Smooth muscle cell (in vitro differentiated cells): ENCODE data around the gene EFHB. TPM values are rescaled to one million over a fixed set of nuclear protein-coding genes. Genes with fewer than 3 reads are reported as not detected.
"Not testable (repeated sequence)": the region's sequence is repeated elsewhere in the genome, so short reads cannot be mapped to it uniquely, and the experiment has no call there.

ENCODE experiments used
- DNase-seq: peaks from one replicate; lab custom pipeline; 2025; ENCODE audit not compliant: unreplicated experiment; lab: John Stamatoyannopoulos, UW
- H2AFZ ChIP-seq: fragments of 200-600 bp; sonication (generic); 2 replicates; pipeline ENCODE4 v1.6.0; 2016; ENCODE audit warnings: antibody characterized with exemption, low read depth, mild to moderate bottlenecking
- H3F3A ChIP-seq: fragments of 200-600 bp; sonication (generic); 2 replicates; pipeline ENCODE4 v1.6.0; 2017; ENCODE audit warnings: antibody characterized with exemption, low read depth
- H3K27ac ChIP-seq: fragments of 200-600 bp; sonication (generic); 2 replicates; pipeline ENCODE4 v1.5.1; 2016; ENCODE audit warnings: low read depth, mild to moderate bottlenecking
- H3K27me3 ChIP-seq: fragments of 200-600 bp; sonication (generic); 2 replicates; pipeline ENCODE4 v1.6.1; 2016; ENCODE audit warnings: low read depth, mild to moderate bottlenecking
- H3K36me3 ChIP-seq: fragments of 200-600 bp; sonication (generic); 2 replicates; pipeline ENCODE4 v1.5.1; 2016; ENCODE audit warnings: low read depth
- H3K4me1 ChIP-seq: fragments of 200-600 bp; sonication (generic); 2 replicates; pipeline ENCODE4 v1.5.1; 2016; ENCODE audit warnings: low read depth
- H3K4me2 ChIP-seq: fragments of 200-600 bp; sonication (generic); 2 replicates; pipeline ENCODE4 v1.6.0; 2016; ENCODE audit warnings: mild to moderate bottlenecking
- H3K4me3 ChIP-seq: fragments of 200-600 bp; sonication (generic); 2 replicates; pipeline ENCODE4 v1.5.1; 2016; ENCODE audit warnings: mild to moderate bottlenecking
- H3K79me2 ChIP-seq: fragments of 200-600 bp; sonication (generic); 2 replicates; pipeline ENCODE4 v1.6.0; 2016; ENCODE audit warnings: low read depth, mild to moderate bottlenecking
- H3K9ac ChIP-seq: fragments of 200-600 bp; sonication (generic); 2 replicates; pipeline ENCODE4 v1.6.0; 2016; ENCODE audit warnings: low read depth
- H3K9me3 ChIP-seq: fragments of 200-600 bp; sonication (generic); replicated peaks from 2 replicates; pipeline ENCODE4 v1.5.1; 2016; ENCODE audit warnings: low read depth
- H4K20me1 ChIP-seq: fragments of 200-600 bp; sonication (generic); 2 replicates; pipeline ENCODE4 v1.6.0; 2016; ENCODE audit warnings: low read depth
- CTCF ChIP-seq: fragments of 200-600 bp; sonication (generic); IDR thresholded peaks from 2 replicates; pipeline ENCODE4 v1.5.1; 2017; ENCODE audit warnings: borderline replicate concordance, mild to moderate bottlenecking, antibody characterized with exemption; ENCODE audit not compliant: insufficient read depth, poor library complexity, severe bottlenecking
- WGBS: methylation state at CpG from one replicate; pipeline ENCODE4 v1.1.7; 2016; ENCODE audit warnings: low lambda C conversion rate; 5-methylcytosine and 5-hydroxymethylcytosine counted together
- polyA plus RNA-seq: library from polyadenylated mRNA; unstranded; fragments of >200 nt; fragmentation: Nextera tagmentation; extraction: Ambion mirVana; gene quantifications from 2 replicates; pipeline ENCODE4 v1.2.1, GENCODE V29; 2016
- total RNA-seq: library from RNA; depleted of rRNA; stranded (reverse); fragments of >200 nt; gene quantifications from 2 replicates; pipeline ENCODE4 v1.2.3, GENCODE V29; 2014

EFHB gene
- total and polyA plus RNA-seq, 2 experiments from 2014 or later = 0.18 to 1.3 TPM

GRCh38 chr3:19959505-19959904 lies 25.5 kb upstream of the EFHB start:
- Histone ChIP-seq H3K27me3 (no peaks in the 10 kb centered on the region), H3K4me3 (no peak overlapping the region), H3K9ac (no peak overlapping the region), H3K4me2 (no peak overlapping the region), H3K36me3 (peaks cover 3% of the 10 kb centered on the region), H3K9me3 (no peaks in the 10 kb centered on the region), H3F3A (peaks cover 3% of the 10 kb centered on the region), H3K4me1 (no peaks in the 10 kb centered on the region), H3K79me2 (peaks cover 100% of the 10 kb centered on the region), H4K20me1 (peaks cover 100% of the 10 kb centered on the region), H2AFZ (no peak overlapping the region), H3K27ac (no peak overlapping the region)
- no peak for TF ChIP-seq CTCF
- no peak for DNase-seq
- 75% methylated on average over 4 of the region's 4 CpGs for WGBS

- not testable (repeated sequence) for H3K27ac ChIP-seq, H3K9me3 ChIP-seq, H3F3A ChIP-seq, H2AFZ ChIP-seq, H3K27me3 ChIP-seq, H3K9ac ChIP-seq, H3K4me1 ChIP-seq, DNase-seq, H3K4me2 ChIP-seq, H3K36me3 ChIP-seq, H3K4me3 ChIP-seq
- 85% methylated on average over 9 of the region's 9 CpGs for WGBS
- Histone ChIP-seq H4K20me1 (peaks cover 100% of the 10 kb centered on the region), H3K79me2 (peaks cover 100% of the 10 kb centered on the region)
Measured at GRCh38 chr3:19957354-19957753, 23.3 kb upstream of the EFHB start.

GRCh38 chr3:19954676-19955075 lies 20.7 kb upstream of the EFHB start:
- H3F3A ChIP-seq = peaks cover 3% of the 10 kb centered on the region
- 97% methylated on average over 4 of the region's 4 CpGs for WGBS
- no peak overlapping the region for H3K4me2 ChIP-seq
- no peak for TF ChIP-seq CTCF
- no peak overlapping the region for H3K4me3 ChIP-seq
- H3K27me3 ChIP-seq = no peaks in the 10 kb centered on the region
- no peak overlapping the region for H3K27ac ChIP-seq
- no peak overlapping the region for H3K9ac ChIP-seq
- DNase-seq = no peak
- H2AFZ ChIP-seq = no peak overlapping the region
- no peaks in the 10 kb centered on the region for H3K9me3 ChIP-seq
- H3K4me1 ChIP-seq = no peaks in the 10 kb centered on the region
- H3K36me3 ChIP-seq = peaks cover 5% of the 10 kb centered on the region
- peaks cover 100% of the 10 kb centered on the region for H4K20me1 ChIP-seq
- peaks cover 100% of the 10 kb centered on the region for H3K79me2 ChIP-seq

GRCh38 chr3:19950316-19950715 lies 16.3 kb upstream of the EFHB start:
- peaks cover 5% of the 10 kb centered on the region for H3K36me3 ChIP-seq
- peaks cover 76% of the 10 kb centered on the region for H4K20me1 ChIP-seq
- no peaks in the 10 kb centered on the region for H3K27me3 ChIP-seq
- peak overlapping the region; percentile 82 for H3K4me3 ChIP-seq
- H3F3A ChIP-seq = peaks cover 8% of the 10 kb centered on the region
- TF ChIP-seq CTCF = no peak
- H3K27ac ChIP-seq = no peak overlapping the region
- H2AFZ ChIP-seq = no peak overlapping the region
- H3K9ac ChIP-seq = no peak overlapping the region
- peak overlapping the region; percentile 92 for H3K4me2 ChIP-seq
- peaks cover 77% of the 10 kb centered on the region for H3K79me2 ChIP-seq
- WGBS = 92% methylated on average over 2 of the region's 2 CpGs
- peaks cover 15% of the 10 kb centered on the region for H3K4me1 ChIP-seq
- H3K9me3 ChIP-seq = no peaks in the 10 kb centered on the region
- no peak for DNase-seq
